ENCODE results near the gene SMIM26. TPM values are rescaled to one million over a fixed set of nuclear protein-coding genes. Genes with fewer than 3 reads are reported as not detected.
"Not testable (repeated sequence)": the region's sequence is repeated elsewhere in the genome, so short reads cannot be mapped to it uniquely, and the experiment has no call there.

SMIM26 gene, protein sequence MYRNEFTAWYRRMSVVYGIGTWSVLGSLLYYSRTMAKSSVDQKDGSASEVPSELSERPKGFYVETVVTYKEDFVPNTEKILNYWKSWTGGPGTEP
- total RNA-seq = 83.8 and 142 TPM in 2 replicates

GRCh38 chr20:18566892-18567738 is at the start of gene SMIM26:
Gene SMIM26, plus strand, starts transcription at chr20:18567432. Its CDS starts 47 bp downstream, at chr20:18567479.
- DNase-seq (ENCODE audit: low read depth) = peak; percentile 46

GRCh38 chr20:18522066-18522465 is 45.2 kb upstream of the SMIM26 start:
- not testable (repeated sequence) for DNase-seq (ENCODE audit: low read depth); H3K4me3 ChIP-seq (ENCODE audit: low read depth, low read length)

More at GRCh38 chr20:18566892-18567738, at the start of gene SMIM26:
- peak within 1 kb of the TSS; percentile 86 for H3K4me3 ChIP-seq (ENCODE audit: low read depth, low read length)
- no peak for TF ChIP-seq CTCF (conservative IDR thresholded peaks at IDR 0.05; ENCODE audit: low read depth, low read length)

DNA sequence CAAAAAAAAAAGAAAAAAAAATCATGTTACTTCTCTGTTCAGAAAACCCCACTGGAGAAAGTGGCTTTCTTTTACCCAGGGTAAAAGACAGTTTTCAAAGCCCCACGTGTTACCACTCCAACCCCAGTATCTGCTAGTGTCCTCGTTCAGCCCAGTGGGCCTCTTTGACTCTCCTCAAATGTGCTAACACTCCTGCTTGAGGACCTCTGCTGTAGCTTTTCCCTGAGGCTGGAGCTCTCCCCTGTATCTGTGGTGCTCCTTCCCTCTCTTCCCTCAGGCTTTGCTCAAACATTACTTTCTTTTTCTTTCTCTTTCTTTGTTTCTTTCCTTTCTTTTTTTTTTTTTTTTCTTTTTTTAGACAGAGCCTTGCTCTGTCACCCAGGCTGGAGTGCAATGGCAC is 44.2 kb upstream of the SMIM26 start:
- TF ChIP-seq CTCF (conservative IDR thresholded peaks at IDR 0.05; ENCODE audit: low read depth, low read length) = no peak
- DNase-seq (ENCODE audit: low read depth) = no peak

DNA sequence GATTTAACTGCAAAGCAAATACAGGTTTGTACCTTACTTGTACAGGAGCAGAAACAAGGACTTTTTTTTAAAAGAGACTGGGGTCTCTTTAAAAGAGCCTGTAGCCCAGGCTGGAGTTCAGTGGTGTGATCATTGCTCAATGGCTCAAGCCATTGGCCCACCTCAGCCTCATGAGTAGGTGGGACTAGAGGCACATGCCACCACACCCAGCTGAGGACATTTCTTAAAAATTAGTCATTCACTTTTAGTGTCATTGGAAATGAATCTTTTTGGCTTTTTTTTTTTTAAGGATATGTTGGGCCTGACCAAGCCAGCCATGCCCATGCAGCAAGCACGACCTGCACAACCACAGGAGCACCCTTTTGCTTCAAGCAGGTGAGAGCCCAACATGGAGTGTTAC is 42.6 kb upstream of the SMIM26 start:
- TF ChIP-seq CTCF (conservative IDR thresholded peaks at IDR 0.05; ENCODE audit: low read depth, low read length) = no peak

More for the DNA sequence above, 44.2 kb upstream of the SMIM26 start:
- no peak overlapping the region for H3K4me3 ChIP-seq (ENCODE audit: low read depth, low read length)

GRCh38 chr20:18526761-18527160 is 40.5 kb upstream of the SMIM26 start:
- H3K4me3 ChIP-seq (ENCODE audit: low read depth, low read length); DNase-seq (ENCODE audit: low read depth): not testable (repeated sequence)

More for the DNA sequence above, 42.6 kb upstream of the SMIM26 start:
- no peak for DNase-seq (ENCODE audit: low read depth)
- H3K4me3 ChIP-seq (ENCODE audit: low read depth, low read length) = no peak overlapping the region

GRCh38 chr20:18527339-18527738 is 39.9 kb upstream of the SMIM26 start:
- H3K4me3 ChIP-seq (ENCODE audit: low read depth, low read length) = no peak overlapping the region
- TF ChIP-seq CTCF (conservative IDR thresholded peaks at IDR 0.05; ENCODE audit: low read depth, low read length) = no peak
- DNase-seq (ENCODE audit: low read depth) = no peak

GRCh38 chr20:18527836-18528235 is 39.4 kb upstream of the SMIM26 start:
- no peak for TF ChIP-seq CTCF (conservative IDR thresholded peaks at IDR 0.05; ENCODE audit: low read depth, low read length)
- H3K4me3 ChIP-seq (ENCODE audit: low read depth, low read length) = no peak overlapping the region
- DNase-seq (ENCODE audit: low read depth) = no peak

- no peak for DNase-seq (ENCODE audit: low read depth)
- H3K4me3 ChIP-seq (ENCODE audit: low read depth, low read length) = no peak overlapping the region
- no peak for TF ChIP-seq CTCF (conservative IDR thresholded peaks at IDR 0.05; ENCODE audit: low read depth, low read length)
Measured at GRCh38 chr20:18529041-18529440, 38.2 kb upstream of the SMIM26 start.

Measured in epithelial cell of proximal tubule (primary cell).